ENCODE measurements around the gene SLC38A2. TPM values are rescaled to one million over a fixed set of nuclear protein-coding genes. Genes with fewer than 3 reads are reported as not detected.
A peak's percentile ranks its signal among the peaks of the same experiment; 100 is the strongest.

Gene SLC38A2
- total RNA-seq, 2 donors from 2014 or later = 116 to 264 TPM

DNA sequence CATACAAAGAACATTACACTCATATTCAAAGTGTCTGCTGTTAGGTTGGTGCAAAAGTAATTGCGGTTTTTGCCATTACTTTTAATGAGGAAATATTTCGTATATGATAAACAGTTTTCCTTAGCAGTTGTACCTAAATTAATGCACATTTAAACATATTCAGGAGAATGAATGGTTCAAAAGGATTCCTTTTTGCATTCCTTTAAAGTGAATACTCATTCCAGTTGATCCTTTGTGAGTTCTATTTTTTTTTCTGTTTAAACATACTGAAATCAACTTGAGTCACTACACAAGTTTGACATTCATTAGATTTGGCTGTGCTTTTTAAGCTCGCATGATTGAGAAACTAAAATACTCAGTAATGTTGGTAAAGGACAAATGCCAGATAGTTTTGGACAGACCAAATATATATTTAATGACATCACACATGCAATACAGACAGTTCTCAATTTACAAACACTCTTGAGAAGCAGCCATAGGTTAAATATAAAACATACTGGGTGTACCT lies 13.8 kb upstream of the SLC38A2 start:
- H3K9me3 ChIP-seq = no peaks in the 10 kb centered on the region
- no peaks in the 10 kb centered on the region for H3K36me3 ChIP-seq
- 15% methylated on average over 3 of the region's 3 CpGs for WGBS
- H3K4me3 ChIP-seq = peak overlapping the region in 1 of 2 donors; percentile 10
- intact Hi-C loops (cut with DNase I) = loop anchor here (2.0 kb wide), 1 partner anchor 170 kb away; no protein-coding TSS in a partner anchor
- H3K27ac ChIP-seq = peak overlapping the region; percentile 33 to 74
- DNase-seq (ENCODE audit: low spot score) = no peak
- peak; percentile 88 for TF ChIP-seq POLR2AphosphoS5 (IDR thresholded peaks at IDR 0.05)
- TF ChIP-seq, protein P1, sequence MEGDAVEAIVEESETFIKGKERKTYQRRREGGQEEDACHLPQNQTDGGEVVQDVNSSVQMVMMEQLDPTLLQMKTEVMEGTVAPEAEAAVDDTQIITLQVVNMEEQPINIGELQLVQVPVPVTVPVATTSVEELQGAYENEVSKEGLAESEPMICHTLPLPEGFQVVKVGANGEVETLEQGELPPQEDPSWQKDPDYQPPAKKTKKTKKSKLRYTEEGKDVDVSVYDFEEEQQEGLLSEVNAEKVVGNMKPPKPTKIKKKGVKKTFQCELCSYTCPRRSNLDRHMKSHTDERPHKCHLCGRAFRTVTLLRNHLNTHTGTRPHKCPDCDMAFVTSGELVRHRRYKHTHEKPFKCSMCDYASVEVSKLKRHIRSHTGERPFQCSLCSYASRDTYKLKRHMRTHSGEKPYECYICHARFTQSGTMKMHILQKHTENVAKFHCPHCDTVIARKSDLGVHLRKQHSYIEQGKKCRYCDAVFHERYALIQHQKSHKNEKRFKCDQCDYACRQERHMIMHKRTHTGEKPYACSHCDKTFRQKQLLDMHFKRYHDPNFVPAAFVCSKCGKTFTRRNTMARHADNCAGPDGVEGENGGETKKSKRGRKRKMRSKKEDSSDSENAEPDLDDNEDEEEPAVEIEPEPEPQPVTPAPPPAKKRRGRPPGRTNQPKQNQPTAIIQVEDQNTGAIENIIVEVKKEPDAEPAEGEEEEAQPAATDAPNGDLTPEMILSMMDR (IDR thresholded peaks at IDR 0.05) = no peak
- no peak for TF ChIP-seq POLR2A (IDR thresholded peaks at IDR 0.05)
- H3K27me3 ChIP-seq (replicated peaks; ENCODE audit: insufficient read depth) = no peaks in the 10 kb centered on the region
- peaks cover 5% of the 10 kb centered on the region for H3K4me1 ChIP-seq (replicated peaks)

DNA sequence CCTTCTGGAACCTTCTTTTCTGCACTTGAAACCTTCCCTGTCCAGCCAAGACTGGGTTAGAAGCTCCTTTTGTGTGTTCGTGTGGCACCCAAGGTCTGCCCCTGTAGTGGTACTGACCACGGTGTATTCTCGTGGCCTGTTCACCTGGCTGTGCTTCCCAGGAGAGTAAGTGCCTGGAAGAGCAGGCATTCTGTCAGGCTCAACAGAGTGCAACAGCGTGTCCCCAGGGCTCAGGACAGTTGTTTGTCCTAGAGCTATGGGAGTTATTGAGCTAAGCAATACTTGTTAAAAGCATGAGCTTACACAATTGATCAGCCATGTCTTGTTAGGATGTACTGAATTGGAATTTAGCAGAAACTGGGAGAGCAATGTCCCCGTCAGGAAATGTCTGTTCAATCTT lies 12.9 kb upstream of the SLC38A2 start:
- H3K4me1 ChIP-seq (replicated peaks) = peaks cover 5% of the 10 kb centered on the region
- no peaks in the 10 kb centered on the region for H3K27me3 ChIP-seq (replicated peaks; ENCODE audit: insufficient read depth)
- H3K9me3 ChIP-seq = no peaks in the 10 kb centered on the region
- WGBS = 86% methylated on average over 5 of the region's 5 CpGs
- no peak overlapping the region for H3K4me3 ChIP-seq
- TF ChIP-seq POLR2AphosphoS5 (IDR thresholded peaks at IDR 0.05) = no peak
- TF ChIP-seq, protein P1 (IDR thresholded peaks at IDR 0.05) = no peak
- TF ChIP-seq POLR2A (IDR thresholded peaks at IDR 0.05) = no peak
- DNase-seq (ENCODE audit: low spot score) = no peak
- H3K27ac ChIP-seq = peak overlapping the region; percentile 6 to 99
- no peaks in the 10 kb centered on the region for H3K36me3 ChIP-seq
- intact Hi-C loops (cut with DNase I) = no loop called here

DNA sequence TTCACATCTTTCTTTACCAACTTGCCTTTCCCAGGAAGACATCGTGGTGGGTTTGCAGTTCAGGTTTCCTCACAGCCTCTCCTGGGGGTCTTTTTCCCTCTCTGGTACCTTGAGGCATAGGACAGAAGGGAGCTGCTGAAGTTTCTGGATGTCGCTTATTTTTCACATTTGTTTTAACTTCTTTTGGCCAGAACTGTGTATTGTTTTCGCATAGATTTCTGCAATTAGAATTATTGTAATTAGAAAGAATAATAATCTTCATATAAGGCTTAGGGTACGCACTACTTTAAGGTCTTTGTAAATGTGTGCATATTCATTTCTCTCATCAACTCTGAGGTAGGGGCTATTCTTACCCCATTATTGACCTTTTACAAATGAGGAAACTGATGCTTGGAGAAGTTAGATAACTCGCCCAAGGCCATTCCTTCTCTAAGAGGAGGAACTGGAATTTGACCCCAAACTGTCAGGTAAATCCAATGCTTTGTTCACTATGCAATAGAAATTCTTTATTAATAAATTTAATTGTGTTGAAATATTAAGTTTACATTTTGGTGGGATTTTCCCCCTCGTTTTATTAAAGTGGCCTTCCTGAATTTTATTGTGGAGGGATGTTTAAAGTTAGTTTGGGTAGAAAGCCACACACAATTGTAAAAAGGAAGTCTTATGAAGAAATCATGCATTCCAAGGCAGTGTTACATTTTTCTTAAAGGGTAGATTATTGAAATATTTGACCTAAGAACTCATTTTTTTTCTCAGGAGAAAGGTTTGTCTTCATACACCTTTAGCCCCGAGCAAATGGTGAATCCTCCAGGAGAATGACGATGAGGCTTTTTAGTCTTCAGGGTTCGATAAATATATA lies 12.1 kb upstream of the SLC38A2 start:
- no peaks in the 10 kb centered on the region for H3K36me3 ChIP-seq
- peak overlapping the region; percentile 99 for H3K27ac ChIP-seq
- H3K4me3 ChIP-seq = peak overlapping the region; percentile 74 to 84
- 77% methylated on average over 9 of the region's 9 CpGs for WGBS
- no peak for DNase-seq (ENCODE audit: low spot score)
- intact Hi-C loops (cut with DNase I) = loop anchor here (5.0 kb wide), 1 partner anchor 88 kb away; no protein-coding TSS in a partner anchor
- peaks cover 5% of the 10 kb centered on the region for H3K4me1 ChIP-seq (replicated peaks)
- no peaks in the 10 kb centered on the region for H3K9me3 ChIP-seq
- no peaks in the 10 kb centered on the region for H3K27me3 ChIP-seq (replicated peaks; ENCODE audit: insufficient read depth)
- TF ChIP-seq POLR2AphosphoS5 (IDR thresholded peaks at IDR 0.05) = no peak
- TF ChIP-seq POLR2A (IDR thresholded peaks at IDR 0.05) = no peak
- TF ChIP-seq, protein P1 (IDR thresholded peaks at IDR 0.05) = no peak

DNA sequence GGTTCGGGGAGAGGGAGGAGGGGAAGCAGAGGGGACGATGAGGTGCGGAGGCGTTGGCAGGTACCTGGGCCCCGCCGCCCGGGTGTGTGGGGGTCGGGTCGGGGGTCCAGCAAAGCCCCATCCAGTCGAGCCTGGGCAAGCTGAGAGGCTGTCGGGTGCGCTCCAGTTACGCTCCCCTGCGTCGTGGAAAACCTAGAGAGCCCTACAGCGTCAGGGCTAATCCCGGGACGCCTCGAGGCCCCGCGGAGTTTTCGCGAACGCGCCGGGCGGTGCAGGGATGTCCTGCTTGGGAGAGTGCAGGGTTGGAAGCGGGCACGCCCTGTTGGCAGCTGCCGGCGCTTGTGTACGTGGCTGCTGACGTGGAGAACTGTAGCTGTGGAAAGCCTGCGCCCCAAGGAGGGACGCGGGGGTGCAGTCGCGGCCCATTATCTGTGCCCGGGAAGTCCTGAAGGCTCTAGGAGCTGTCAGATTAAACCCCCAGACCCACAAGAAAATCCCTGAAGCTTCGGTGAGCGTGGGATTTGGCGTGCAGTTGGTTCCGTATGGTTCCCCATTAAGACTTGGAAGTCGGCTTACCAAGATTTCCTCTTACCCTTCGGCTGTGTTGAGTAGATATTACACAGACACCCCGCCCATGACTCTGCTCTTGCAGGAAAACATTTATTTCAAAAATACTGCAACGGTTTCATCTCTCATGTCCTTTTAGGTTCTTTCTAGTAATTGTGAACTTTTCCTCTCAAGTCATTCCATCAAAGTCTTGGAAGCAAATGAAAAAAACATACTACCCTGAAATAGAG lies 11.3 kb upstream of the SLC38A2 start:
- TF ChIP-seq POLR2AphosphoS5 (IDR thresholded peaks at IDR 0.05) = peak; percentile 91
- peak; percentile 83 for TF ChIP-seq POLR2A (IDR thresholded peaks at IDR 0.05)
- TF ChIP-seq, protein P1 (IDR thresholded peaks at IDR 0.05) = peak in 1 of 4 experiments; percentile 41
- Histone ChIP-seq H3K4me3 (peak overlapping the region; percentile 74 to 84), H3K27me3 (replicated peaks; ENCODE audit: insufficient read depth) (no peaks in the 10 kb centered on the region), H3K36me3 (no peaks in the 10 kb centered on the region), H3K27ac (peak overlapping the region; percentile 99), H3K9me3 (no peaks in the 10 kb centered on the region), H3K4me1 (replicated peaks) (peaks cover 5% of the 10 kb centered on the region)
- WGBS = 1% methylated on average over 47 of the region's 47 CpGs
- intact Hi-C loops (cut with DNase I) = loop anchor here (1.0 to 5.0 kb wide), 2 partner anchors 13 to 88 kb away; no protein-coding TSS in a partner anchor
- peak; percentile 92 for DNase-seq (ENCODE audit: low spot score)

All from prostate gland (tissue), 2 donors.